Measurements from ENCODE around the gene TTC39A.

- TF ChIP-seq POLR2A (IDR thresholded peaks at IDR 0.05), result no peak
- TF ChIP-seq, protein P1, sequence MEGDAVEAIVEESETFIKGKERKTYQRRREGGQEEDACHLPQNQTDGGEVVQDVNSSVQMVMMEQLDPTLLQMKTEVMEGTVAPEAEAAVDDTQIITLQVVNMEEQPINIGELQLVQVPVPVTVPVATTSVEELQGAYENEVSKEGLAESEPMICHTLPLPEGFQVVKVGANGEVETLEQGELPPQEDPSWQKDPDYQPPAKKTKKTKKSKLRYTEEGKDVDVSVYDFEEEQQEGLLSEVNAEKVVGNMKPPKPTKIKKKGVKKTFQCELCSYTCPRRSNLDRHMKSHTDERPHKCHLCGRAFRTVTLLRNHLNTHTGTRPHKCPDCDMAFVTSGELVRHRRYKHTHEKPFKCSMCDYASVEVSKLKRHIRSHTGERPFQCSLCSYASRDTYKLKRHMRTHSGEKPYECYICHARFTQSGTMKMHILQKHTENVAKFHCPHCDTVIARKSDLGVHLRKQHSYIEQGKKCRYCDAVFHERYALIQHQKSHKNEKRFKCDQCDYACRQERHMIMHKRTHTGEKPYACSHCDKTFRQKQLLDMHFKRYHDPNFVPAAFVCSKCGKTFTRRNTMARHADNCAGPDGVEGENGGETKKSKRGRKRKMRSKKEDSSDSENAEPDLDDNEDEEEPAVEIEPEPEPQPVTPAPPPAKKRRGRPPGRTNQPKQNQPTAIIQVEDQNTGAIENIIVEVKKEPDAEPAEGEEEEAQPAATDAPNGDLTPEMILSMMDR (IDR thresholded peaks at IDR 0.05), result no peak
These were observed 26.6 kb downstream of the TTC39A start for GRCh38 chr1:51303751-51304251.

Measured in adrenal gland (tissue), 5 donors.